Left renal pelvis (tissue), 4 donors: ENCODE results near the gene CCDC197. TPM values are rescaled to one million over a fixed set of nuclear protein-coding genes. Genes with fewer than 3 reads are reported as not detected.
A peak's percentile ranks its signal among the peaks of the same experiment; 100 is the strongest.

Source experiments
- DNase-seq, 4 donors: peaks; one replicate each; pipeline ENCODE4 v3.0.0-alpha.2; 2013; ENCODE audit warnings: low read depth in 4 of 4, low spot score in 3 of 4
- polyA plus RNA-seq, 4 donors: library from polyadenylated mRNA; unstranded; fragments of 120-200 nt; gene quantifications; one replicate each; pipeline ENCODE4 v1.2.1, GENCODE V29; 2013; ENCODE audit not compliant: insufficient read length in 4 of 4

Gene CCDC197
- polyA plus RNA-seq, 4 donors, result not detected

GRCh38 chr14:94021416-94022157 is 24.5 kb downstream of the CCDC197 start:
- no peak for DNase-seq

- no peak for DNase-seq
These were observed 25.7 kb downstream of the CCDC197 start for GRCh38 chr14:94022532-94023411.

- no peak for DNase-seq
These were observed 27.4 kb downstream of the CCDC197 start for GRCh38 chr14:94024549-94024948.

GRCh38 chr14:94025720-94026119 is 28.6 kb downstream of the CCDC197 start:
- no peak for DNase-seq

- DNase-seq, result peak; percentile 97 to 99 (median 98)
These were observed 29.2 kb downstream of the CCDC197 start, which contains the start of gene OTUB2 for GRCh38 chr14:94026173-94026888. Gene OTUB2, plus strand, starts transcription at chr14:94026340. Its CDS starts 198 bp downstream, at chr14:94026538.

- DNase-seq, result no peak
These were observed 29.9 kb downstream of the CCDC197 start for GRCh38 chr14:94026889-94027469.

GRCh38 chr14:94027566-94028449 is 30.7 kb downstream of the CCDC197 start:
- DNase-seq, result no peak

- DNase-seq, result no peak
These were observed 31.3 kb downstream of the CCDC197 start for GRCh38 chr14:94028450-94028826.

GRCh38 chr14:94029265-94029664 is 32.2 kb downstream of the CCDC197 start:
- no peak for DNase-seq

- DNase-seq, result no peak
These were observed 32.6 kb downstream of the CCDC197 start for GRCh38 chr14:94029671-94030203.

GRCh38 chr14:94030571-94030970 is 33.5 kb downstream of the CCDC197 start:
- DNase-seq, result no peak

GRCh38 chr14:94031161-94031882 is 34.2 kb downstream of the CCDC197 start:
- no peak for DNase-seq

- no peak for DNase-seq
These were observed 34.8 kb downstream of the CCDC197 start for GRCh38 chr14:94031883-94032279.

GRCh38 chr14:94034886-94035285 is 37.8 kb downstream of the CCDC197 start:
- no peak for DNase-seq

GRCh38 chr14:94036313-94037167 is 39.4 kb downstream of the CCDC197 start:
- peak in 1 of 4 donors; percentile 33 for DNase-seq

- no peak for DNase-seq
These were observed 40.9 kb downstream of the CCDC197 start for GRCh38 chr14:94037954-94038353.

- no peak for DNase-seq
These were observed 41.4 kb downstream of the CCDC197 start for GRCh38 chr14:94038510-94038909.
